NCI-H446 treated with DMSO at 0.1 percent for 48 hours (cell line): ENCODE results near the gene SLC2A3.
"Not testable (repeated sequence)": the region's sequence is repeated elsewhere in the genome, so short reads cannot be mapped to it uniquely, and the experiment has no call there.

Experiments
- DNase-seq: peaks from one replicate; lab custom pipeline; 2025; lab: John Stamatoyannopoulos, UW

SLC2A3 gene

DNA sequence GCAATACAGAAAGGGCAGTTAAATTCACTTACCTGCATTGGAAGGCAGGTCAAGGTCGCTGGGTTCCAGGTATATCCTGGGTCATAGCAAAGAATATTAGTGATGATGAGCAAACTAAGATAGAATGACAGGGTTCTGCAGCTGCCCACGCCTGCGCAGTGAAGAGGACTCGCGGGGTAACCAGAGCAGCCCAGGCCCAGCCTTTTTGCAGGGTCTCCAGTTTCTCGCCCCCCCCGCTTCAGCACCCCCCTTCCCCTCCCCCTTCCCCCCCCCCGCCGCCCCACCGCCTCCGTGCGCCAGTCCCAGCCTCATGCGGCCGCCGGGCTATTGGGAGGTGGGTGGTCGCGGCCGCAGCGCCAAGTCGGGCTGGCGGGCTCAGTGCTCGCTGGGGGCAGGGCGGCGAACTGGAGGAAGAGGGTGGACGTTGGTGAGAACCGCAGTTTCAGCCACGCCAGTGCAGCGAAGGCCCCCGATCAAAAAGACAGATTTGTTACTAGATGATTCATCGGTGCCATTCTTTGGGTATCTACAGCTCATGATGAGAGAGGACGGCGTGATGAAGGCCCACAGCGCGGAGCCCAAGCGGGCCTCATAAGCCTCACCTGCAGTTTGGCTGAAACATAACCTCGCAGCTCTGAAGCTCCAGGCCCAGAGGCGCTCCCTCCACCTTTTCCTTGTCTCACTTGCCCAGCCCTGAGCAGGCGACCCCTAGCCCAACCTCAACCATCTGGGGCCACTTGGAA lies 20.2 kb downstream of the SLC2A3 start:
- no peak for DNase-seq

DNA sequence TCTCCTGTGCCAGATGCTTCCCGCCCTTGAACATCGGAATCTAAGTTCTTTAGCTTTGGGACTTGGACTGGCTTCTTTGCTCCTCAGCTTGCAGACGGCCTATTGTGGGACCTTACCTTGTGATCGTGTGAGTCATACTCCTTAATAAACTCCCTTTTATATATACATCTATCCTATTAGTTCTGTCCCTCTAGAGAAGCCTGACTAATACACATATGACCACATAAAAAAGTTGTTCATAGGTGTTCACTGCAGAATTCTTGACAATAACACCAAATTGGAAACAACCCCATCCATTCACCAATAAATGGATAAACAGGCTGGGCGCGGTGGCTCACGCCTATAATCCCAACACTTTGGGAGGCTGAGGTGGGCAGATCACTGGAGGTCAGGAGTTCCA lies 25.9 kb downstream of the SLC2A3 start:
- DNase-seq: not testable (repeated sequence)

DNA sequence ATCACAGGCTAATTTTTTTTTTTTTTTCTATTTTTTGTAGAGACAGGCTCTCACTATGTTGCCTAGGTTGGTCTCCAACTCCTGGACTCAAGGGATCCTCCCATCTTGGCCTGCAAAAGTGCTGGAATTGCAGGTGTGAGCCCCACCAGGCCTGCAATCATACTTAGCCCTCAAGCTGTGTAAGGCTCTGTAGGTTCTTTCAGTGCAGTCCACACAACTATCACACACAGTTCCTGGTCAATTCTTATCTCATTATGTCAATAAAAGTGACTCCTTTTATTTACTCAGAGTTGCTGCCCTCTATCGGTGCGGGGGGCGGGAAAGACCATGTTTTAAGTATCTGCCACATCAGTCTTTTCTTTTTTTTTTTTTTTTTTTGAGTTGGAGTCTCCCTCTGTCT lies 29.0 kb downstream of the SLC2A3 start:
- no peak for DNase-seq

DNA sequence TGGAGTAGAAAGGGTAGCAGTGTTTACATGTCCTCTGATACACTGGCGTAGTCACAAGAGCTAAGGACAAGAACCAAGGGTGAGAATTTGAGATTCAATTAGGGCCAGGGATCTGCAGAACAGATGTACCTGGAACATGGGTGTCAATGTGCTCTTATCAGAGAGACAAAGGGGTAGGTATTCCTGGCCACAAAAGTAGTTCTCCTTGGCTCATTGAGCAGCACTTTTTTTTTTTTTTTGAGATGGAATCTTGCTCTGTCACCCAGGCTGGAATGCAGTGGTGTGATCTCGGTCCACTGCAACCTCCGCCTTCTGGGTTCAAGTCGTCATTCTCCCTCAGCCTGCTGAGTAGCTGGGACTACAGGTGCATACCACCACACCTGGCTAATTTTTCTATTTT lies 29.7 kb downstream of the SLC2A3 start:
- DNase-seq: not testable (repeated sequence)

DNA sequence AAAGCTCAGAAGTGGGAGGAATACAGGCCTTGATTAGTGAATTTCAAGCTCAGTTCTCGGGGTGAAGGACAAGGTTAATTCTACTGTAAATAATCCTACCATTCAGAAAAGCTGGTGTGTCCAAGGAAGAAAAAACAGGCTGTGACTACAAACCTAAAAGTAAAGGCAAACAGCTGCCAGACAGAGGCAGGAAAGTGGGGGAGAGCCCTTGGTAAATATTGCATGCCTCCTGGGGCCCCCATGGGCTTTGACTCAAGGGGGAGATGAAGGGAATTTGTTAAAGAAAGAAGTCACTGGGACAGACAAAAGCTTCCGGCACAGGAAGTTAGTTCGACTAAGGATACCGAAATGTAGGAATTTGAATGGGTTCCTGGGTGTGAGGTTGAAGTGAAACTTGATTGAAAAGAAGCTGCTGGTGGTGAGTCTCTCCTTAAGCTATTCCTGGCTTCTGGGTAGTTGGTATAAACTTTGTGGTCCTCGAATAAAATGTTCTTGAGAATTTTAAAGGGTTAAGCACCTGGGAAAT lies 30.3 kb downstream of the SLC2A3 start:
- DNase-seq: not testable (repeated sequence)

DNA sequence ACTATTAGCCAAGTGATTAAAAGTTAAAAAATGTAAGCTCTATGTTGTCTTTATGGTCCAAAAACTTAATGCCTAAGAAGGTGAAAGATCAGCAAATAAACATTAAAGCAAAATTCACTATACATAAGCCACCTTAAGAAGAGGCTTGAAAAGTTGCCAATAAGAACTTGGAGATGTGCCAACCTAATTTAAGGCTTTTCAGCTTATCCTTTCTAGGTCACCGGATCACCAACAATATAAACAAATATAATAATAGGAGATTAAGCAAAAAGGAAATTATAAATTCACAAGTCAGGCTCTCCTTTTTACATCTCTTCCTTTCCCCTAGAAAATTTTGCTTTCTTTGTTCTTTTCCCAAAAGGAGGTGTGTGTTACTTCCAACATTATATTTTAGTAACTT lies 30.9 kb downstream of the SLC2A3 start:
- no peak for DNase-seq

DNA sequence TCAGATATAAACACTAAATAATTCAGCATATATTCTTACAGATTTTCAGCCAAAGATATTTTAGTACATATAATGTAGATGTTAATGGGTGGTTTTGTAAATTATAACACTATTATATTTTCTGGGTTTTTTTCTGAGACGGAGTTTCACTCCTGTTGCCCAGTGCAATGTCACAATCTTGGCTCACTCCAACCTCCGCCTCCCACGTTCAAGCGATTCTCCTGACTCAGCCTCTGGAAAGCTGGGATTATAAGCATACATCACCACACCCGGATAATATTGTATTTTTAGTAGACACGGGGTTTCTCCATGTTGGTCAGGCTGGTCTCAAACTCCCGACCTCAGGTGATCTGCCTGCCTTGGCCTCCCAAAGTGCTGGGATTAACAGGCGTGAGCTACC lies 33.6 kb downstream of the SLC2A3 start:
- DNase-seq: not testable (repeated sequence)

DNA sequence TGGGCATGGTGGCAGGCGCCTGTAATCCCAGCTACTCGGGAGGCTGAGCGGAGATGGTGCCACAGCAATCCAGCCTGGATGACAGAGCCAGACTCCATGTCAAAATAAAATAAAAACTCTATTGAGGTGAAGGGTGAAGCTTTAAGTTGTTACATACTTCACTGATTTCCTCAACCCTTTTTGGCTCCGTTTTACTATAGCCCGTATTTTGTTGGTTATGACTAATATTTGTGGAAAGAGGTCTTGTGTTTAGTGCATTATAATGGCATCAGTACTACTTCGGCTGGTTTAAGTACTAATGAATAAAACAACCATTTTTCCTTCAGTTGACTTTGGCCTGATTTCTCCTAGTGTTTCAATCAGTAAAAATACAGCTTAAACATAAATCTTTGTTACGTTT lies 36.2 kb downstream of the SLC2A3 start:
- DNase-seq: no peak

DNA sequence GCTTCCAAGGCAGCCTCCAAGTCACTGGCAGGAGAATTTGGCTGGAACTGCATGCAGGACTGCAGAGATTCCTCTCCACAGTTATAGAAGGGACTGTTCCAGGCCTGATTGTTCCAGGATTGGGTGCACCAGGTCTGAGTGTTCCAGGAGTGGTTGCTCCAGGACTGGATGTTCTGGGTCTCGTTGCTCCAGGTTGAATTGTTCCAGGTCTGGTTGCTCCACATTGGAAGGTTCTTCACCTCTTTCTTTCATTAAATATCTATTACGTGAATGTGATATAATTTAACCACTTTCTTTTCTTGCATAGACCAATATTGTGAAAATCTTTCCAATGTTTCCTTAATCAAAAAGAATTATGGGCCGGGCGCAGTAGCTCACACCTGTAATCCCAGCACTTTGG lies 39.3 kb downstream of the SLC2A3 start:
- DNase-seq: not testable (repeated sequence)

DNA sequence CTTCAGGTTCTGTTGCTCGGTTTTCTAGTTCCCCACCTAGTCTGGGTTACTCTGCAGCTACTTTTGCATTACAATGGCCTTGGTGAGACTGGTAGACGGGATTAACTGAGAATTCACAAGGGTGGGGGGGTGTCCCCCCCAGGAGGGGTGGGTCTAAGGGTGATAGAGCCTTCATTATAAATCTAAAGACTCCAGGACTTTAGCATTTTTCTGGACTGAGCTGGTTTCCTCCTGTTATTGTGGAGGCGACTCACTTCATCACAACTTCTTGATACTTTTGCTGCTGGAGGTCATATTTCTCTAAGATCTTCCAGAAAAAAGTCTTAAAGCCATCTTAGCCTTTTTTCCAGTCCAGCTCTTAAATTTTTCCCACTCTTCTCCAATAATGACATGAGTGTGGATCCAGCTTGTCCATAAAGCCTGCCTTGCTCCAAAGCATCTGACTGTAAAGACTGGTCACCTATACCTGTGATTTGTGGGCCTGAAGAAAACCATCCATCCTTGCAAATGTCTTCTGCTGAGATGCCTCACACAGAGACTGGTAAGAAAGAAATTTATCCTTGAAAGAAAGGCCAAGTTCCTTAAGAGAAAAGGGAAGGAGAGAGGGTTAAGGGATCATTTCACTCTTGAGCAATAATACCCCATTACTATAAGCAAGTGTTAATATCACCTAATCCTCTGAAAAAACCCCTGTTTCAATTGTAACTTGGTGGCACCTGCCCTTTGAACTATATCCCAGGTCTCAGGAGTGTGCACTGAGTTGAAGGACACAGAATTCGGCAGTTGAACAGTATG lies 43.6 kb downstream of the SLC2A3 start:
- no peak for DNase-seq

DNA sequence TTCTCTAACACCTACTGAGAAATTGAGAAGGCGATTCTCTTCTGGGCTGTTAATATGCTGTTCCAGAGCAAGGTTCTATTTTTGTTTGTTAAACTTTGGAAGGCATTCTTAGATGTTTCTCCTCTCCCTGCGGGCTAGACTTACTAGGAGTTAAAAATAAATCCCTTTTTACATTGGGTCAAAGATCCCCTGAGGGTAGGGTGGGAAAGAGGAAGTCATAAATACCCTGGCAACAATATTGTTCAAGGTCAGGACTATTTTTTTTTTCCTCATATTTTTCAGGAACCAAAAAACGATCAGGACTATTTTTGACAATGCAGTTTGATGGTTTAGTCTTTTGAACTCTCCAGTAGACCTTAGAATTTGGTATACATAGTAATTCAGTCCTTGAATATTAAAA lies 51.3 kb downstream of the SLC2A3 start:
- DNase-seq: no peak

DNA sequence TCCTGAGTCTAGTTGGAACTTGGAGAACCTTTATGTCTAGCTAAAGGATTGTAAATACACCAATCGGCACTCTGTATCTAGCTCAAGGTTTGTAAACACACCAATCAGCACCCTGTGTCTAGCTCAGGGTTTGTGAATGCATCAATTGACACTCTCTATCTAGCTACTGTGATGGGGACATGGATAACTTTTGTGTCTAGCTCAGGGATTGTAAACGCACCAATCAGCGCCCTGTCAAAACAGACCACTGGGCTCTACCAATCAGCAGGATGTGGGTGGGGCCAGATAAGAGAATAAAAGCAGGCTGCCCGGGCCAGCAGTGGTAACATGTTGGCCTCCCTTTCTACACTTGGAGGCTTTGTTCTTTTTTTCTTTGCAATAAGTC lies 54.3 kb downstream of the SLC2A3 start:
- not testable (repeated sequence) for DNase-seq

DNA sequence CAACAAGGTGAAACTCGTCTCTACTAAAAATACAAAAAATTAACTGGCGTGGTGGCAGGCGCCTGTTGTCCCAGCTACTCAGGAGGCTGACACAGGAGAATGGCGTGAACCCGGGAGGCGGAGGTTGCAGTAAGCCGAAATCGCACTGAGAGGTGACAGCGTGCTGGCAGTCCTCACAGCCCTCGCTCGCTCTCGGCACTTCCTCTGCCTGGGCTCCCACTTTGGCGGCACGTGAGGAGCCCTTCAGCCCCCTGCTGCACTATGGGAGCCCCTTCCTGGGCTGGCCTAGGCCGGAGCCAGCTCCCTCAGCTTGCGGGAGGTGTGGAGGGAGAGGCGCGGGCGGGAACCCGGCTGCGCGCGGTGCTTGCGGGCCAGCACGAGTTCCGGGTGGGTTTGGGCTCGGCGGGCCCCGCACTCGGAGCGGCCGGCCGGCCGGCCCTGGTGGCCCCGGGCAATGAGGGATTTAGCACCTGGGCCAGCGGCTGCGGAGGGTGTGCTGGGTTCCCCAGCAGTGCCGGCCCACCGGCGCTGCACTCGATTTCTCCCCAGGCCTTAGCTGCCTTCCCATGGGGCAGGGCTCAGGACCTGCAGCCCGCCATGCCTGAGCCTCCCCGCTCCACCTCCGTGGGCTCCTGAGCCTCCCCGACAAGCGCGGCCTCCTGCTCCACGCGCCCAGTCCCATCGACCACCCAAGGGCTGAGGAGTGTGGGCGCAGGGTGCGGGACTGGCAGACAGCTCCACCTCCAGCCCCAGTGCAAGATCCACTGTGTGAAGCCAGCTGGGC lies 54.8 kb downstream of the SLC2A3 start:
- not testable (repeated sequence) for DNase-seq

DNA sequence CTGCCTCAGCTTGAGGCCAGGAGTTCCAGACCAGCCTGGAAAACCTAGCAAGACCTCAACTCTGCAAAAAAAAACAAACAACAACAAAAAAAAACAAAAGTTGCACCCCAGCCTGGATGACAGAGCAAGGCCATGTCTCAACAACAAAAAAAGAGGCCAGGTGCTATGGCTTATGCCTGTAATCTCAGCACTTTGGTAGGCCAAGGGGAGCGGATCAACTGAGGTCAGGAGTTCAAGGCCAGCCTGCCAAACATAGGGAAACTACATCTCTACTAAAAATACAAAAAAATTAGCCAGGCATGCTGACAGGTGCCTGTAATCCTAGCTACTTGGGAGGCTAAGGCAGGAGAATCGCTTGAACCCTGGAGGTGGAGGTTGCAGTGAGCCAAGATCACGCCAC lies 56.7 kb downstream of the SLC2A3 start:
- no peak for DNase-seq

DNA sequence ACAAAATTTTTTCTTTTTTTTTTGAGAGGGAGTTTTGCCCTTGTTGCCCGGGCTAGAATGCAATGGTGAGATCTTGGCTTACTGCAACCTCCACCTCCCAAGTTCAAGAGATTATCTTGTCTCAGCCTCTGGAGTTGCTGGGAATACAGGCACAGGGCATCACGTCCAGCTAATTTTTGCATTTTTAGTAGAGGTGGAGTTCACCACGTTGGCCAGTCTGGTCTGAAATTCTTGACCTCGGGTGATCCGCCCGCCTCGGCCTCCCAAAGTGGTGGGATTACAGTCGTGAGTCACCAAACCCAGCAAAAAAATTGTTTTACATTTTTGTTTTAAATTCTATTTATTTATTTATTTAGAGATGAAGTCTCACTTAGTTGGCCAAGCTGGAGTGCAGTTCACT lies 58.6 kb downstream of the SLC2A3 start:
- no peak for DNase-seq

DNA sequence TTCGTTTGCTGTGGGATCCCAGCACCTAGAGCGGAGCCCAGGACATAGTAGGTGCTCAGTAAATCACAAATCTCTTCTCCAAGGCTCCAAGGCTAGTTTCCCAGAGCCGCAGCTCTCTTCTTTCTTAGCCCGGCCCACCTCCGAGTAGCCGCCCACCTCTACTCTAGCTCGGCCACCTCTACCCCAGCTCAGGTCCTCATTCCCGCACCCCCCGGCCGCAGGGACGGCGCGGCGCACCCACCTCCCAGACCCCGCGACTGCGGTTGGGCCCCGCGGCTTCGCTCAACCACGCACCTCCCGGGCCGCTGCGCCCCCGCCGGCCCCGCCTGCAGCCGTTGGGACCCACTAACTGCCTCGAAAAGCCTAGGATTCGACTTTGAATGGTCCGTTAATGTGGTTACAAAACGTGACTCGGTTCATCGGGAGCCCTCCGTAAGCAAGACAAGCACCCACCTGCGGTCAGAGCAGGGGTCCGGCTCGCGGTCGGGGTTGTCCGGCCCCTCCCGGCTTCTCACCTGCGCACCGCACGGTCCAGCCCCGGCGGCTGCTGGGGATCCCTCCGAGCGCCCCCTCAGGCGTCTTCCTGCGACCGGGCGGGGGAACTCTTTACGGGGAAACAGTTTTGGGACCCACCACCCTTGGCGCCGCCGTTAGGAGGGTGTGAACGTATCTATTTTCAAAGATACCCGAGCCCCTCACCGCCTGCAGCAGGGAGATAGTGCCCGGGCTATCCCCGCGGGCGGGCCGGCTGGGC lies 63.2 kb downstream of the SLC2A3 start, which contains the start of gene SLC2A14:
Gene SLC2A14, minus strand, starts transcription at position 350 of the 754 bp plus-strand sequence. CDS start 3,035 bp downstream, outside the sequence.
- no peak for DNase-seq

DNA sequence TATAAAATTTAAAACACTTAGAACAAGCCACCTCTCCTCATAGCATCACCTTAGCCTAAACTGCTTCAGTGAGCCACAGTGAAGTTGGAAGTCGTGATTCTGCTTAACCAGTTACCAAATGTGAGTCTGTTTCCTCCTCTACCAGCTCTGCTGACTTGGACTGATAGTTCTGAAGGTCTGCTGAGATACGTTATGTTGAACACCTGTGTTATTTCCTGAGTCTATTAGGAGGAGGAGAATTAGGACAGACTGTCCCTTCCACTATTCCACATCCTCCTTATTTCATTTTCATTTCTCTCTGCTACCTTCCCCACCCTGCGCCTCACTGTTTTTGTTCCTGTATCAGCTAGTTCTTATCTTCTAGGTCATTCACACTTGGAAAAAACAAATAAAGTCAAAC lies 65.7 kb downstream of the SLC2A3 start:
- DNase-seq: no peak
